ENCODE results near the gene FERMT1.

FERMT1 gene

GRCh38 chr20:6070829-6071695 is 51.8 kb downstream of the FERMT1 start:
- POLR2A ChIA-PET = no interaction called here
- CTCF ChIA-PET = interaction anchor here (3.6 to 5.7 kb wide), 2 partner anchors 13 to 61 kb away, joined by 16 to 39 read pairs; no protein-coding TSS in a partner anchor
- no peak for TF ChIP-seq CTCF (IDR thresholded peaks at IDR 0.05; ENCODE audit: insufficient read depth, low read length, missing control alignments)
- no peak overlapping the region for H3K4me3 ChIP-seq (ENCODE audit: low read depth, low read length)
- no peak for DNase-seq (ENCODE audit: low read depth, low spot score)

- CTCF ChIA-PET = interaction anchor here (1.2 to 1.6 kb wide), 2 partner anchors 7 to 541 kb away, joined by 3 to 5 read pairs; no protein-coding TSS in a partner anchor
- POLR2A ChIA-PET = no interaction called here
- H3K4me3 ChIP-seq (ENCODE audit: low read depth, low read length) = no peak overlapping the region
- no peak for TF ChIP-seq CTCF (IDR thresholded peaks at IDR 0.05; ENCODE audit: insufficient read depth, low read length, missing control alignments)
- DNase-seq (ENCODE audit: low read depth, low spot score) = no peak
These were observed 53.2 kb downstream of the FERMT1 start for GRCh38 chr20:6069669-6070068.

- ChIA-PET POLR2A (no interaction called here), CTCF (interaction anchor here (1.7 kb wide), 1 partner anchor 9 kb away, joined by 15 read pairs; no protein-coding TSS in a partner anchor)
- no peak for DNase-seq (ENCODE audit: low read depth, low spot score)
- no peak overlapping the region for H3K4me3 ChIP-seq (ENCODE audit: low read depth, low read length)
- no peak for TF ChIP-seq CTCF (IDR thresholded peaks at IDR 0.05; ENCODE audit: insufficient read depth, low read length, missing control alignments)
These were observed 55.0 kb downstream of the FERMT1 start for GRCh38 chr20:6067763-6068318.

GRCh38 chr20:6066582-6066981 is 56.2 kb downstream of the FERMT1 start:
- no peak overlapping the region for H3K4me3 ChIP-seq (ENCODE audit: low read depth, low read length)
- no peak for DNase-seq (ENCODE audit: low read depth, low spot score)
- TF ChIP-seq CTCF (IDR thresholded peaks at IDR 0.05; ENCODE audit: insufficient read depth, low read length, missing control alignments) = no peak
- ChIA-PET CTCF (interaction anchor here (0.5 to 1.7 kb wide), 2 partner anchors 9 to 10 kb away, joined by 3 to 15 read pairs; no protein-coding TSS in a partner anchor), POLR2A (no interaction called here)

- no peak for DNase-seq (ENCODE audit: low read depth, low spot score)
- no peak for TF ChIP-seq CTCF (IDR thresholded peaks at IDR 0.05; ENCODE audit: insufficient read depth, low read length, missing control alignments)
- ChIA-PET POLR2A (no interaction called here), CTCF (interaction anchor here (3.2 kb wide), 1 partner anchor 12 kb away, joined by 15 read pairs; no protein-coding TSS in a partner anchor)
- no peak overlapping the region for H3K4me3 ChIP-seq (ENCODE audit: low read depth, low read length)
These were observed 61.3 kb downstream of the FERMT1 start for GRCh38 chr20:6061544-6061943.

GRCh38 chr20:6060213-6060612 is 62.6 kb downstream of the FERMT1 start:
- ChIA-PET POLR2A (no interaction called here), CTCF (interaction anchor here (0.6 to 5.0 kb wide), 2 partner anchors 13 to 81 kb away, joined by 3 to 39 read pairs; no protein-coding TSS in a partner anchor)
- DNase-seq (ENCODE audit: low read depth, low spot score) = no peak

More at GRCh38 chr20:6060213-6060612, 62.6 kb downstream of the FERMT1 start:
- no peak overlapping the region for H3K4me3 ChIP-seq (ENCODE audit: low read depth, low read length)
- no peak for TF ChIP-seq CTCF (IDR thresholded peaks at IDR 0.05; ENCODE audit: insufficient read depth, low read length, missing control alignments)

Measured in AG04449 (cell line).